NT2/D1 (cell line): ENCODE results near the gene LTBP2.

Experiments
- SUZ12 ChIP-seq: IDR thresholded peaks from 2 replicates; pipeline ENCODE4 v1.6.1; 2011; ENCODE audit not compliant: insufficient read length, insufficient read depth; ENCODE audit errors: extremely low read depth
- ZNF274 ChIP-seq: IDR thresholded peaks from 2 replicates; pipeline ENCODE4 v1.6.1; 2011; ENCODE audit warnings: mild to moderate bottlenecking, low read depth, low read length

GRCh38 chr14:74547331-74547927 is 64.6 kb downstream of the LTBP2 start:
- TF ChIP-seq ZNF274 (no peak), SUZ12 (no peak)
